Measurements from ENCODE around the gene RALGPS1.

RALGPS1 gene

GRCh38 chr9:127213859-127214258, 299.3 kb downstream of the RALGPS1 start:
- DNase-seq = no peak

GRCh38 chr9:127214421-127215267, 300.1 kb downstream of the RALGPS1 start:
- peak; percentile 70 for DNase-seq

GRCh38 chr9:127215268-127216209, 301.0 kb downstream of the RALGPS1 start:
- no peak for DNase-seq

- DNase-seq = no peak
Measured at GRCh38 chr9:127216210-127216887, 301.8 kb downstream of the RALGPS1 start.

GRCh38 chr9:127216888-127217217, 302.3 kb downstream of the RALGPS1 start:
- no peak for DNase-seq

GRCh38 chr9:127218818-127219217, 304.2 kb downstream of the RALGPS1 start:
- no peak for DNase-seq

- no peak for DNase-seq
Measured at GRCh38 chr9:127219520-127219919, 304.9 kb downstream of the RALGPS1 start.

- DNase-seq = no peak
Measured at GRCh38 chr9:127221695-127222094, 307.1 kb downstream of the RALGPS1 start.

- DNase-seq = no peak
Measured at GRCh38 chr9:127222388-127223095, 308.0 kb downstream of the RALGPS1 start.

- DNase-seq = no peak
Measured at GRCh38 chr9:127223266-127223665, 308.7 kb downstream of the RALGPS1 start.

- DNase-seq = no peak
Measured at GRCh38 chr9:127223810-127224177, 309.2 kb downstream of the RALGPS1 start.

- DNase-seq = peak; percentile 86 to 87
Measured at GRCh38 chr9:127224178-127224882, 309.7 kb downstream of the RALGPS1 start.

- peak; percentile 91 to 95 for DNase-seq
Measured at GRCh38 chr9:127224883-127225739, 310.5 kb downstream of the RALGPS1 start.

GRCh38 chr9:127225801-127226625, 311.4 kb downstream of the RALGPS1 start:
- no peak for DNase-seq

GRCh38 chr9:127229691-127230417, 315.3 kb downstream of the RALGPS1 start:
- no peak for DNase-seq

- no peak for DNase-seq
Measured at GRCh38 chr9:127231666-127232065, 317.1 kb downstream of the RALGPS1 start.

- no peak for DNase-seq
Measured at GRCh38 chr9:127232833-127233549, 318.4 kb downstream of the RALGPS1 start.

- no peak for DNase-seq
Measured at GRCh38 chr9:127233550-127233949, 319.0 kb downstream of the RALGPS1 start.

GRCh38 chr9:127233989-127234388, 319.4 kb downstream of the RALGPS1 start:
- DNase-seq = no peak

Measured in stimulated activated CD4-positive, alpha-beta T cell treated with anti-CD3 and anti-CD28 coated beads, Interleukin-2, amount 100 ng/mL, for 24 hours (primary cell).